H9 (cell line): Measurements from ENCODE around the gene HAND1. TPM values are rescaled to one million over a fixed set of nuclear protein-coding genes. Genes with fewer than 3 reads are reported as not detected.

ENCODE experiments used
- DNase-seq: peaks from one replicate; pipeline ENCODE4 v3.0.0-alpha.2; 2017
- H2AFZ ChIP-seq: one replicate; pipeline ENCODE4 v1.6.1; 2013; ENCODE audit warnings: mild to moderate bottlenecking, low read length, control low read depth, moderate library complexity
- H2AK5ac ChIP-seq: 2 replicates; pipeline ENCODE4 v1.6.1; 2013; ENCODE audit warnings: low read length, control low read depth, mixed read lengths; ENCODE audit not compliant: insufficient read length
- H2BK120ac ChIP-seq: one replicate; pipeline ENCODE4 v1.6.1; 2013; ENCODE audit warnings: low read depth, mild to moderate bottlenecking, low read length, control low read depth, inconsistent platforms; ENCODE audit not compliant: poor library complexity, severe bottlenecking
- H2BK12ac ChIP-seq: 2 replicates; pipeline ENCODE4 v1.6.1; 2013; ENCODE audit warnings: low read length, control low read depth, mixed read lengths, low read depth; ENCODE audit not compliant: insufficient read length
- H2BK15ac ChIP-seq: 2 replicates; pipeline ENCODE4 v1.6.1; 2013; ENCODE audit warnings: low read depth, low read length, control low read depth
- H2BK20ac ChIP-seq: one replicate; pipeline ENCODE4 v1.6.1; 2013; ENCODE audit warnings: low read depth, mild to moderate bottlenecking, low read length, control low read depth, inconsistent platforms; ENCODE audit not compliant: poor library complexity, severe bottlenecking
- H2BK5ac ChIP-seq: 2 replicates; pipeline ENCODE4 v1.6.1; 2013; ENCODE audit warnings: low read length, control low read depth, mixed read lengths; ENCODE audit not compliant: insufficient read length
- H3K14ac ChIP-seq: 2 replicates; pipeline ENCODE4 v1.6.1; 2013; ENCODE audit warnings: low read length, control low read depth; ENCODE audit not compliant: insufficient read depth
- H3K18ac ChIP-seq: 2 replicates; pipeline ENCODE4 v1.6.1; 2013; ENCODE audit warnings: low read depth, mild to moderate bottlenecking, mixed read lengths, low read length, control low read depth; ENCODE audit not compliant: insufficient read length
- H3K23ac ChIP-seq: 2 replicates; pipeline ENCODE4 v1.6.1; 2013; ENCODE audit warnings: low read length, control low read depth, mixed read lengths, low read depth; ENCODE audit not compliant: insufficient read length
- H3K23me2 ChIP-seq: 2 replicates; pipeline ENCODE4 v1.6.1; 2013; ENCODE audit warnings: low read depth, mild to moderate bottlenecking, mixed read lengths, low read length, control low read depth; ENCODE audit not compliant: insufficient read length, poor library complexity, severe bottlenecking
- H3K27ac ChIP-seq: 2 replicates; pipeline ENCODE4 v1.5.1; 2013; ENCODE audit warnings: low read length, control low read depth, mixed read lengths, low read depth; ENCODE audit not compliant: insufficient read length
- H3K27me3 ChIP-seq: 2 replicates; pipeline ENCODE4 v1.6.1; 2013; ENCODE audit warnings: low read length, control low read depth, inconsistent platforms; ENCODE audit not compliant: insufficient read depth
- H3K4ac ChIP-seq: 2 replicates; pipeline ENCODE4 v1.6.1; 2013; ENCODE audit warnings: low read depth, mild to moderate bottlenecking, control low read depth, inconsistent platforms, low read length, moderate library complexity
- H3K4me1 ChIP-seq: 2 replicates; pipeline ENCODE4 v1.6.1; 2013; ENCODE audit warnings: low read length, control low read depth, inconsistent platforms; ENCODE audit not compliant: insufficient read depth
- H3K4me2 ChIP-seq: 2 replicates; pipeline ENCODE4 v1.6.1; 2013; ENCODE audit warnings: low read length, control low read depth, mixed read lengths; ENCODE audit not compliant: insufficient read length, insufficient read depth
- H3K56ac ChIP-seq: 2 replicates; pipeline ENCODE4 v1.6.1; 2013; ENCODE audit warnings: low read depth, mild to moderate bottlenecking, mixed read lengths, low read length, control low read depth; ENCODE audit not compliant: insufficient read length
- H3K79me1 ChIP-seq: 2 replicates; pipeline ENCODE4 v1.6.1; 2013; ENCODE audit warnings: low read depth, mild to moderate bottlenecking, moderate library complexity, low read length, control low read depth, inconsistent platforms; ENCODE audit not compliant: insufficient read depth, poor library complexity, severe bottlenecking
- H3K79me2 ChIP-seq: 2 replicates; pipeline ENCODE4 v1.6.1; 2013; ENCODE audit warnings: low read length, control low read depth, inconsistent platforms; ENCODE audit not compliant: insufficient read depth
- H3K9ac ChIP-seq: 2 replicates; pipeline ENCODE4 v1.6.1; 2013; ENCODE audit warnings: low read length, control low read depth, mixed read lengths; ENCODE audit not compliant: insufficient read length; ENCODE audit errors: extremely low read depth
- H3K9me3 ChIP-seq: one replicate; pipeline ENCODE4 v1.6.1; 2013; ENCODE audit warnings: low read depth, low read length, inconsistent platforms; ENCODE audit not compliant: control insufficient read depth
- H3T11ph ChIP-seq: one replicate; pipeline ENCODE4 v1.6.1; 2013; ENCODE audit warnings: mild to moderate bottlenecking, low read length, control low read depth, inconsistent platforms
- H4K20me1 ChIP-seq: one replicate; pipeline ENCODE4 v1.6.1; 2013; ENCODE audit not compliant: control insufficient read depth, insufficient read length, insufficient read depth
- H4K5ac ChIP-seq: 2 replicates; pipeline ENCODE4 v1.6.1; 2013; ENCODE audit warnings: low read depth, mild to moderate bottlenecking, mixed read lengths, low read length, control low read depth; ENCODE audit not compliant: insufficient read length
- H4K8ac ChIP-seq: replicated peaks from 2 replicates; pipeline ENCODE4 v1.6.1; 2013; ENCODE audit warnings: low read length, control low read depth, mixed read lengths, low read depth; ENCODE audit not compliant: insufficient read length
- H4K91ac ChIP-seq: 2 replicates; pipeline ENCODE4 v1.6.1; 2013; ENCODE audit warnings: low read depth, mild to moderate bottlenecking, moderate library complexity, mixed read lengths, low read length, control low read depth; ENCODE audit not compliant: insufficient read length
- H3K27ac Mint-ChIP-seq, 3 experiments: 2 replicates in 2 of 3; 3 replicates in 1 of 3; pipeline ENCODE4 v1.8.0; 2020 to 2021; ENCODE audit warnings: mixed read lengths in 3 of 3, mild to moderate bottlenecking in 1 of 3, moderate library complexity in 1 of 3
- H3K27me3 Mint-ChIP-seq: 2 replicates; pipeline ENCODE4 v1.8.0; 2021; ENCODE audit warnings: low read depth, mild to moderate bottlenecking, moderate library complexity, mixed read lengths
- H3K36me3 Mint-ChIP-seq, 3 experiments: 2 replicates in 2 of 3; 3 replicates in 1 of 3; pipeline ENCODE4 v1.8.0; 2020 to 2021; ENCODE audit warnings: low read depth in 3 of 3, mixed read lengths in 3 of 3; ENCODE audit not compliant: insufficient read depth in 1 of 3
- H3K4me1 Mint-ChIP-seq, 2 experiments: 2 replicates each; pipeline ENCODE4 v1.8.0; 2020; ENCODE audit warnings: mixed read lengths in 2 of 2
- H3K4me3 Mint-ChIP-seq, 2 experiments: 2 replicates in 1 of 2; 3 replicates in 1 of 2; pipeline ENCODE4 v1.8.0; 2020 to 2021; ENCODE audit warnings: mild to moderate bottlenecking in 2 of 2, mixed read lengths in 2 of 2, moderate library complexity in 1 of 2
- H3K9me3 Mint-ChIP-seq, 2 experiments: 2 replicates in 1 of 2; 3 replicates in 1 of 2; pipeline ENCODE4 v1.8.0; 2020; ENCODE audit warnings: mild to moderate bottlenecking in 2 of 2, mixed read lengths in 2 of 2, moderate library complexity in 1 of 2
- whole genome bisulfite sequencing: extraction: QIAGEN DNeasy Blood & Tissue Kit; methylation state at CpG from one replicate; pipeline ENCODE4 v1.1.7; 2013; ENCODE audit warnings: missing lambda C conversion rate, low lambda C conversion rate, mixed read lengths; ENCODE audit not compliant: insufficient read length; ENCODE audit errors: extremely low coverage; 5-methylcytosine and 5-hydroxymethylcytosine counted together
- total RNA-seq: library from RNA; stranded (reverse); gene quantifications from 2 replicates; pipeline ENCODE4 v1.2.1, GENCODE V29; 2021
- TF ChIP-seq, protein P1 (sequence below): fragments of 200-600 bp; sonication (generic); conservative IDR thresholded peaks from 3 replicates; pipeline ENCODE4 v1.8.0; 2021; ENCODE audit warnings: antibody characterized with exemption, mild to moderate bottlenecking

Gene HAND1
- total RNA-seq, 1 experiment from 2014 or later, result not detected

GRCh38 chr5:154473581-154474283 is 4.3 kb downstream of the HAND1 start:
- no CpG with 5 or more reads among the region's 40 CpGs for WGBS
- H4K91ac ChIP-seq, result no peak overlapping the region
- H2BK15ac ChIP-seq, result no peak overlapping the region
- no peak overlapping the region for H3K56ac ChIP-seq
- no peaks in the 10 kb centered on the region for H4K20me1 ChIP-seq
- H4K5ac ChIP-seq, result no peak overlapping the region
- H3K9me3 ChIP-seq, result no peaks in the 10 kb centered on the region
- H2BK5ac ChIP-seq, result no peak overlapping the region
- TF ChIP-seq, protein P1, sequence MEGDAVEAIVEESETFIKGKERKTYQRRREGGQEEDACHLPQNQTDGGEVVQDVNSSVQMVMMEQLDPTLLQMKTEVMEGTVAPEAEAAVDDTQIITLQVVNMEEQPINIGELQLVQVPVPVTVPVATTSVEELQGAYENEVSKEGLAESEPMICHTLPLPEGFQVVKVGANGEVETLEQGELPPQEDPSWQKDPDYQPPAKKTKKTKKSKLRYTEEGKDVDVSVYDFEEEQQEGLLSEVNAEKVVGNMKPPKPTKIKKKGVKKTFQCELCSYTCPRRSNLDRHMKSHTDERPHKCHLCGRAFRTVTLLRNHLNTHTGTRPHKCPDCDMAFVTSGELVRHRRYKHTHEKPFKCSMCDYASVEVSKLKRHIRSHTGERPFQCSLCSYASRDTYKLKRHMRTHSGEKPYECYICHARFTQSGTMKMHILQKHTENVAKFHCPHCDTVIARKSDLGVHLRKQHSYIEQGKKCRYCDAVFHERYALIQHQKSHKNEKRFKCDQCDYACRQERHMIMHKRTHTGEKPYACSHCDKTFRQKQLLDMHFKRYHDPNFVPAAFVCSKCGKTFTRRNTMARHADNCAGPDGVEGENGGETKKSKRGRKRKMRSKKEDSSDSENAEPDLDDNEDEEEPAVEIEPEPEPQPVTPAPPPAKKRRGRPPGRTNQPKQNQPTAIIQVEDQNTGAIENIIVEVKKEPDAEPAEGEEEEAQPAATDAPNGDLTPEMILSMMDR, result no peak
- DNase-seq, result peak; percentile 69
- no peaks in the 10 kb centered on the region; a peak in 1 of 5 replicates for H3K9me3 Mint-ChIP-seq
- peaks cover 99% of the 10 kb centered on the region for H3K27me3 Mint-ChIP-seq
- no peaks in the 10 kb centered on the region for H3K79me2 ChIP-seq
- no peak overlapping the region for H4K8ac ChIP-seq
- H3K4me1 Mint-ChIP-seq, result peaks cover 34 to 50% of the 10 kb centered on the region in 2 experiments
- H3K27ac ChIP-seq, result no peak overlapping the region
- H2AFZ ChIP-seq, result no peak overlapping the region
- no peak overlapping the region for H2AK5ac ChIP-seq
- H3K4me2 ChIP-seq, result peak overlapping the region; percentile 61
- H3K79me1 ChIP-seq, result no peaks in the 10 kb centered on the region
- peaks cover 88% of the 10 kb centered on the region for H3K27me3 ChIP-seq
- H3K27ac Mint-ChIP-seq, result no peak overlapping the region
- no peak overlapping the region for H2BK120ac ChIP-seq
- H2BK20ac ChIP-seq, result no peak overlapping the region
- H3K9ac ChIP-seq, result no peak overlapping the region
- no peak overlapping the region for H2BK12ac ChIP-seq
- no peak overlapping the region for H3K23ac ChIP-seq
- H3K4ac ChIP-seq, result no peak overlapping the region
- peaks cover 28% of the 10 kb centered on the region for H3K23me2 ChIP-seq
- no peak overlapping the region for H3K14ac ChIP-seq
- H3K18ac ChIP-seq, result no peak overlapping the region
- no peaks in the 10 kb centered on the region for H3K4me1 ChIP-seq
- H3K4me3 Mint-ChIP-seq, result peak overlapping the region in 1 of 2 experiments; percentile 73; a peak in 4 of 5 replicates
- H3T11ph ChIP-seq, result no peak overlapping the region
- no peaks in the 10 kb centered on the region; a peak in 1 of 7 replicates for H3K36me3 Mint-ChIP-seq
